GM19438 (cell line): ENCODE data around the gene SLN.

ENCODE experiments used
- ATAC-seq: cut with Tn5 transposase; IDR thresholded peaks from one replicate; pipeline ENCODE4 v1.9.1; 2021; ENCODE audit warnings: low read depth; ENCODE audit not compliant: unreplicated experiment

Gene SLN

DNA sequence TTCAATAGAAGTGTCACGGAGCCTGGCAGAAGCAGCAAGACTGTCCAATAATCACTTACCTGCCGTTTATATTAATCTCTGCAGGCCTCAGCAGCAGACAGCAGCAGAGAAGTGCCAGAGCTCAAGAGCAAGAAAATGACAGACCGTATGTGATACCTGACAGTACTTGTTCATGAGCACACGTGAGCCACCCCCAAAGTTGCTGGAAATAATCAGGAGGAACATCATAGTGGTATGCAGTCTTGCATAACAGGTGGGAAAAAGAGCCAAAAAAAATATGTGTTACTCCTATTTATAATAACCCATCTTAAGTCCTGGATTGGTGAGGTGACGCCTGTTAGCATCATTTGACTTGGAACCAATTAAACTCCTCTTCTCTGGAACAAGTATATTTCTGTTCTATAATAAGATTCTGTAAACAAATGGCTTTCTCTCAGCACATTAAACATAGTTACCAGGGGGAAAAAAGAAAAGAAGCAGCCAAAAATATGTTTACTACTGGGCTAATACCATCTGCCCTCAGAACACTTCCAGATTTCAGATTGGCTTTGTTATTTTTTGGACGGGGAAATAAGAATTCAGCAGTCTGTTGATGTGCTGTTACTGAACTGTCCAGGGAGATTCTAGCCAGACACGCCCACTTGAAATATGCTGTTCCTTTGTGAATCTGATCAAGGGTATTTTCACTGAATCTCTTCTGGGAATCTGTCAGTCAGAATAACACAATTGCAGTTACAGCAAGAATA is 7.9 kb upstream of the SLN start:
- no peak for ATAC-seq

DNA sequence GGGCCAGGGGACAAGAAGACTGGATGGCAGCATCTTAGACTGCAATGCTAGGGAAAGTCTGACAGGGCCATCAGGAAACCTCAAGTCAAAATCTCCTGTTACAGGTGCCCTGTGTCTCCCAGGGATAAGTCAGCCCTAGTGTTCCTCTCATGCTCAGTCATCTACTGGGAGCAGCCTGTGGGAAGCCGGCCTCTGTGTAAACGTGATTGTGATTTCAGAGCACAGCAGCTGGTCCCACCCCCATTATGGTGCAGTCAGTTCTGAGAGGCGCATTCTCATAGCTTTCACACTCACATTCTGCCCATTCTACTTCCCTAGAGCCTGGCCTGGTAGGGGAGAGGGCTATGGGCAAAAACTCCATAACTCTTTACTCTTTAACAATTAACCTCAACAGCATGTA is 7.2 kb upstream of the SLN start:
- no peak for ATAC-seq

DNA sequence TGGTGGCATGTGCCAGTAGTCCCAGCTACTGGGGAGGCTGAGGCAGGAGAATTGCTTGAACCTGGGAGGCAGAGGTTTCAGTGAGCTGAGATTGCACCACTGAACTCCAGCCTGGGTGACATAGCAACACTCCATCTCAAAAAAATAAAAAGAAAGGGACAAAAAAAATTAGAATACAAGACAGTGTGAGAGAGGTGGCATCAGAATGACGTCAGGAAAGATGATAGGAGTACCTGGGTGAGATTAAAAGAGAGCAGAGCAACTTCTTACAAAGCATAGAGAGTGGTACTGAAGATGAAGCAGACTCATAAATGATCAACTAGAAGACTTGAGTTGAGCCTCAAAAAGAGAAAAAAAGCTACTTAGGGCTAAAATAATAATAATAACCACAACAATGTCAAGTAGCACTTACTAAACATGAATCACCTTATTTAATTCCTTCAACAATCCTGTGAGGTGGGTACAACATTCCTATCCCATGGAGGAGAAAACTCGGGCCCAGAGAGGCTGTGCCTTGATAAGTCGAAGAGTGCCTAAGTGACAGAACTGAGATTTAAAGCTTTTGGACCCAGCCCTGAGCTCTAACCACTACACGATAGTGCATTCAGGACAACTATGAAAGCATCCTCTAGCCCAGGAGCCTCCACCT is 5.2 kb upstream of the SLN start:
- no peak for ATAC-seq

DNA sequence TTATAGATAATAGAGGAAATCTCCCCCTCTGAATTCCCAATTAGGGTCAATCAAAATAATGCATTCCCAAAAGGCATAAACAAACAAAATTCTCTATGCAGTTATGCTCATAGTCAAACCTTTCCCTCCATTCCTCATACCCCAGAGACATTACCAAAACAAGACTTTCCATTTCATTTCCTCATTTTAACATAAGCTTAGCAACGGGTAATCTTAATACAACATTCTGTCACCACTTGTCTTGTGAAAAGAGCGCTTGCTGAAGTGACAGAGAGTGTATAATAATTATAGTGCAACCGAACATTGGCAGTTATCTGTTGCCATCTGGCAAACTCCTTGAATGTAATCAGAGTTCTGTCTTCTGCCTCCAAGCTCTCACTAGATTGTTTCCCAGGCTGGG is 1.2 kb upstream of the SLN start:
- no peak for ATAC-seq

- ATAC-seq: no peak
Observed at GRCh38 chr11:107710301-107710700, 1.6 kb downstream of the SLN start.

DNA sequence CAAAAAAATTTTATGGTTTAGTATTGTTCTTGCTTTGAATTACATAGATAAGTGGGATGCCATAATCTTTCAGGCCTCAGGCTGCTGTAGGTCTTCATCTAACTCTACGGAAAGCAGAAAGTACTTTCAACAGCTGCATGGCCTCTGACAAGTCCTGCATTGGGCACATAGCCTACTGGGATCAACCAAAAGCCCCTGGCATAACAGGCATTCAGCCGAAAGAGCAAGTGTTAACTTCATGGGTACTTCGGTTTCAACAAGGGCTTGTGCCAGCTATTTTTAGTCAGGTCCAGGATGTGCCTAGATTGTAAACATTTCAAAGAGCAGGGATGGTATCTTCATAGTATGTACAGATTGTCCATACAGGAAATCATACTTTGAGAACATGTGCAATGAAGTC is 3.1 kb downstream of the SLN start:
- ATAC-seq: no peak

GRCh38 chr11:107707807-107708206 is 4.0 kb downstream of the SLN start:
- no peak for ATAC-seq

GRCh38 chr11:107707215-107707671 is 4.6 kb downstream of the SLN start:
- no peak for ATAC-seq

DNA sequence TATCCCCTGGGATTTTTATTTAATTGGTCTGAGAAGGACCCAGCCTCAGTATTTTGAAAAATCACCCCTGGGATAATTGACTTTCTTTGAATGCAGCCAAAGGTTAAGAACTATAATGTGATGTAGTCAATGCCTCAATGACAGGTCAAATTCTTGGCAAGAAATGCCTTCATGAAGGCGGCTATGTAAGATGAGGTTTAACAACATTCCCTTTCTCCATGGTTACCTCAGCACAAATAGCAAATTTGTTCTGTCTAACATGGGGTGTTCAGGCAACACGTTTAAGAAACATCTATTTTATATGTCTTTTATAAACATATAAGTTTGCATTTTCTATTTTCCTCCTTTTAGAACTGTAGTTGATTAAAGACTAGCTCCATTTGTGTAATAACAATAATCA is 5.3 kb downstream of the SLN start:
- ATAC-seq: no peak

DNA sequence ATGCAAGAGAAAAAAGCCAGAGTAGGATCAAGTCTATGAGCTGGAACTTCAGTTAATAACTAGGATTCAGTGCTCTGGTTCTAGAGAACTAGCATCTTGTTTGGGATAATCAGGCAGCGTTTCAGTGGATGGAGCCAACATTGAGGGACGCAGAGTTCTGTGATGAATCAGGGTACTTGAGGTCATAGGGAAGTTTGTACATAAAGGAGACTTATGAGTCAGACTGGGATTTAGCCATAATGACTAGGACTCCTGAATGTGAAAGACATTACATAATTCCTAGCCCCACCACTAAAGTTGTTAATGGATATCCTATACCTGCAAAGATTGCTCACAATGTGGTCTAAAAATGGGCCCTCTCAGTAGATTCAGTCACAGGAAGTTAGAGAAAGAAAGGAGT is 6.8 kb downstream of the SLN start:
- ATAC-seq: no peak

DNA sequence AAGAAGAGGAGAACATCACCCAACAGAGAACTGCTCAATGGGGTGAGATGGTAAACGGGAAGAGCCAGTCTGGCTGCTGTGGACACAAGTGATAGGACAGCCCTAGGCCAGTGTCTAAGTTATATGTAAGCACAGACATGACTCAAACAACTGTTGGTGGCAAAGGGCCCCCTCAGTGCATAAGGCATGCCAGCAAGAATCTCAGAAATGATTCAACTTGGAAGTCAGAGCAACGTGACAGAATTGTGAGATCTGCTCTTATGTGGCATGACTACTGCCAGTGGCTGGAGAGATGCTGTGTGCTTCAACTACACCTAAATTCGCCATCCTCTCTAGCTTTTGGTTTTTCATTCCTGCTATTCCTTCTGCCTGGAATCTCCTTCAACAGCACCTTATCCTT is 7.4 kb downstream of the SLN start:
- ATAC-seq: no peak

GRCh38 chr11:107702723-107703122 is 9.1 kb downstream of the SLN start:
- no peak for ATAC-seq

- ATAC-seq: no peak
Observed at GRCh38 chr11:107702109-107702660, 9.7 kb downstream of the SLN start.

DNA sequence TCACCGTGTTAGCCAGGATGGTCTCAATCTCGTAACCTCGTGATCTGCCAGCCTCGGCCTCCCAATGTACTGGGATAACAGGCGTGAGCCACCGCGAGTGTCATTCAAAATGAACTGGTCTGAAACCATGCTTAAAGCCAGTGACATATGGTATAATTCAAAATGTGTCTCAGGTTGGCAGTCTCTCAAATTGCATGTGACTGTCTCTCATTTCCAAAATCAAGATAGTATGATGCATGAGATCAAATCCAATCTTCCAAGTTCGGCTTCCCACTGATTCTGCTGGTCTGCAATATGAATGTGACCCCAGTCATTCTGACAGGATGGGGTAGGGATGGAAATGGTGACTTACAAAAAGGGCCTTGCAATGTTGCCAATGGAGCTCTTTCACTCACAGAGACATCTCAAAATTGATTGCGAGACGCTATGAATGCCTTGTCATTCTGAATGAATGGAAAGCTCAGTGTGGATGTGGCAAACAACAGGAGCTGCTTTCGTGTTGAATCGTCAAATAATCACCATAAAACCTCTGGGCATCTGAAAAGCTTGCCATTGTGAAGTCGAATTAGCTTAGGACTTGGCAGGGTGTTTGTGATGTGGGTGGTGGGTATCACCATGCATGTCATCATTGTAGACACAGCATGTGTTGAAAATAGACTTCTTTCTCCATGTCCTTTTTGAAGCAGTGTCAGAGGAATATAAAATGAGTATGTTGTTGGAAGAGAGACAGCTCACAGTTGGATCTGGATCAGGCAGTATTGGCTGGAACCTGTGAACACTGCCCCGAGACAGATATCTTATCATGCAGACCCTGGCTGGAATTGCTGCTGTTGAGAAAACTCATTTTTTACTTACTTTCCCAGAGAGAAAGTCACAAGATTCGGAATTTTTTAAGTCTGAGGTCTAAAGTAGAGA is 12.2 kb downstream of the SLN start:
- no peak for ATAC-seq

- ATAC-seq: no peak
Observed at GRCh38 chr11:107697291-107697690, 14.6 kb downstream of the SLN start.

- ATAC-seq: no peak
Observed at GRCh38 chr11:107696140-107696539, 15.7 kb downstream of the SLN start.

- ATAC-seq: no peak
Observed at GRCh38 chr11:107695446-107695845, 16.4 kb downstream of the SLN start.

DNA sequence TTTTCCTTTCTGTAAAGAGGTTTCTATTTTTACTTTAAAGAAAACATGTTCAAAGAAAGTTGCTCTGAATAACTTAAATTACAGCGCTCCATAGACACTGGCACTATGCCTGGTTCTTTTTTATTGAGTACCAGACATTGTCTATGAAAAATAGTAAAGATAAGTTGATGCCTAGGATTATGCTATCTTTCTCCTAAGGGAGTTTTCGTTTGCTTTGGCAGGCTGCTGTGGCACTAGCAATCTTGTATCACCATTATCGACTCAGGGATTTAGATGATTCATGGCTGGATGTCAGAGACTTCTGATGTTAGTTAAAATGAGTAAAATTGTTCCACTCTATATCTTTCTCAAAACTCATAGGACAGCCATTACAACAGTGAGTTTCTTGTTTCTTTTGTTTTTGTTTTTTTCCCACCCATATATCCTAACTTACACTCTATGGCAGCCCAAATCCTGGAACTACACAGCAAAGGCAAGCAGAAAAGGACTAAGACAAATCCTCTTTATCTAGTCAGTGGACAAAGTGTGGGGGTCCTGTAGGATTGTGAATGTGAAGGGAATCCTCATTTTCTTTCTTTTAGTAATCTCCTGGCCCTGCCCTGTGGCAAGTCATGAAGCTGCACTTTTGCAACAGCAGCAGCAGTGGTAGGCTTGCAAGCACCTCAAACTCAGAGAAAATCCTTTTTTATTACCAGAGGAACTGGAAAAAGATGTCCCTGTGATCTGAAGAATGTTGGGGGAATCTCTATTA is 20.7 kb downstream of the SLN start:
- ATAC-seq: no peak

DNA sequence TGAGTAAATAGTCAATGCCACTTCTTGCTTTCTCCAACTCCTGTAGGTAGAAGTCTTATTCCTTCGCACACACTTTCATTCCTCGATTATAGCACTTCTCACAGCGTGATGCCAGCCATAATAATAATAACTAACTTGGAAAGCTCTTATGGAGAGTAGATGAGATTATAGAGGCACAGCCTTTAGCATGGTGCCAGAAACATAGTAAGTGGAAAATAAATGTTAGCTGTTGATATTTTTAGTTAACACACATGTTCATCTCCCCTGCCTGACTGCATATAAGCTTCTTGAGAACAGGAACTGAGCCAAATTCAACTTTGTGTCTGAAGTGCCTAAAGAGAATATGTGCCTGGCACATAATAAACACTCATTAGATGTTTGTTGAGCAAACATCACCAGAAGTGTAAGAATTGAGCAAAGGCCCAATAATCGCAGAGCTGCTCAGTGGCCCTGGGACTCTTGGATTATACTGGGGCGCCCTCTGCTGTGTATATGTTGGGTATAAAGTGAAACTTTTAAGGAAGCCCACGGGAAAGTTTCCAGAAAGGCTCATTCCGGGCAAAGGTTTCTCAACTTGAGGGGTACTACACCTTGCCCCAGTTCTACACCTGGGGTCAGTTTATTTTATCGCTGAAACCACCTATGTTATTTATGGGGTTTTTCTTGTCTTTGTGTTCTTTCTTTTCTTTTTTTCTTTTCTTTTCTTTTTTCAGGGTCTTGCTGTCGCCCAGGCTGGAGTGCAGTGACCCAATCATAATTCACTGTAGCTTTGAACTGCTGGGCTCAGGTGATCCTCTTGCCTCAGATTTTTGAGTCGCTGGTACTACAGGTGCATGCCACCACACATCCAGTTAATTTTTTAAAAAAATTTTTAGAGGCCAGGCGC is 22.3 kb downstream of the SLN start:
- ATAC-seq: no peak
